ENCODE measurements around the gene INVS. TPM values are rescaled to one million over a fixed set of nuclear protein-coding genes. Genes with fewer than 3 reads are reported as not detected.
"Not testable (repeated sequence)": the region's sequence is repeated elsewhere in the genome, so short reads cannot be mapped to it uniquely, and the experiment has no call there.

INVS gene
- total RNA-seq, 1 donor from 2014 or later = 20.5 TPM

- no peaks in the 10 kb centered on the region for H3K36me3 ChIP-seq (ENCODE audit: control insufficient read depth, insufficient read depth, low read length)
- H3K4me3 ChIP-seq (ENCODE audit: low read depth, low read length) = no peak overlapping the region
- TF ChIP-seq CTCF (IDR thresholded peaks at IDR 0.05; ENCODE audit: insufficient read depth, low read length, severe bottlenecking) = no peak
- DNase-seq (ENCODE audit: low read depth) = peak; percentile 84
- no peaks in the 10 kb centered on the region for H3K27me3 ChIP-seq (ENCODE audit: control insufficient read depth, insufficient read depth, low read length)
- FAIRE-seq = no peak
These were observed 28.7 kb upstream of the INVS start for GRCh38 chr9:100070104-100071041.

GRCh38 chr9:100071271-100071670, 27.8 kb upstream of the INVS start:
- FAIRE-seq (no peak), DNase-seq (ENCODE audit: low read depth) (no peak)
- H3K27me3 ChIP-seq (ENCODE audit: control insufficient read depth, insufficient read depth, low read length) = no peaks in the 10 kb centered on the region
- H3K36me3 ChIP-seq (ENCODE audit: control insufficient read depth, insufficient read depth, low read length) = no peaks in the 10 kb centered on the region
- H3K4me3 ChIP-seq (ENCODE audit: low read depth, low read length) = no peak overlapping the region
- TF ChIP-seq CTCF (IDR thresholded peaks at IDR 0.05; ENCODE audit: insufficient read depth, low read length, severe bottlenecking) = no peak

- H3K36me3 ChIP-seq (ENCODE audit: control insufficient read depth, insufficient read depth, low read length) = no peaks in the 10 kb centered on the region
- FAIRE-seq = no peak
- peak; percentile 18 for DNase-seq (ENCODE audit: low read depth)
- H3K4me3 ChIP-seq (ENCODE audit: low read depth, low read length) = no peak overlapping the region
- H3K27me3 ChIP-seq (ENCODE audit: control insufficient read depth, insufficient read depth, low read length) = no peaks in the 10 kb centered on the region
- no peak for TF ChIP-seq CTCF (IDR thresholded peaks at IDR 0.05; ENCODE audit: insufficient read depth, low read length, severe bottlenecking)
These were observed 26.2 kb upstream of the INVS start for GRCh38 chr9:100072805-100073204.

GRCh38 chr9:100074093-100074492, 24.9 kb upstream of the INVS start:
- no peak overlapping the region for H3K4me3 ChIP-seq (ENCODE audit: low read depth, low read length)
- DNase-seq (ENCODE audit: low read depth) (no peak), FAIRE-seq (no peak)
- no peaks in the 10 kb centered on the region for H3K27me3 ChIP-seq (ENCODE audit: control insufficient read depth, insufficient read depth, low read length)
- TF ChIP-seq CTCF (IDR thresholded peaks at IDR 0.05; ENCODE audit: insufficient read depth, low read length, severe bottlenecking) = no peak
- no peaks in the 10 kb centered on the region for H3K36me3 ChIP-seq (ENCODE audit: control insufficient read depth, insufficient read depth, low read length)

GRCh38 chr9:100074989-100075388, 24.1 kb upstream of the INVS start:
- TF ChIP-seq CTCF (IDR thresholded peaks at IDR 0.05; ENCODE audit: insufficient read depth, low read length, severe bottlenecking) = no peak
- no peaks in the 10 kb centered on the region for H3K27me3 ChIP-seq (ENCODE audit: control insufficient read depth, insufficient read depth, low read length)
- DNase-seq (ENCODE audit: low read depth) = no peak
- H3K36me3 ChIP-seq (ENCODE audit: control insufficient read depth, insufficient read depth, low read length) = no peaks in the 10 kb centered on the region
- H3K4me3 ChIP-seq (ENCODE audit: low read depth, low read length) = no peak overlapping the region
- FAIRE-seq = no peak

GRCh38 chr9:100076256-100076655, 22.8 kb upstream of the INVS start:
- FAIRE-seq; H3K27me3 ChIP-seq (ENCODE audit: control insufficient read depth, insufficient read depth, low read length); DNase-seq (ENCODE audit: low read depth); H3K36me3 ChIP-seq (ENCODE audit: control insufficient read depth, insufficient read depth, low read length); H3K4me3 ChIP-seq (ENCODE audit: low read depth, low read length): not testable (repeated sequence)

All from bronchial epithelial cell (primary cell).